GM23338 (cell line): ENCODE data around the gene ATP10A. TPM values are rescaled to one million over a fixed set of nuclear protein-coding genes. Genes with fewer than 3 reads are reported as not detected.

Experiments used
- ATAC-seq: fragments of 200-7000 bp; cut with Tn5 transposase; 3 replicates; pipeline ENCODE4 v1.9.1; 2020
- DNase-seq: peaks from one replicate; pipeline ENCODE4 v3.0.0-alpha.2; 2015; ENCODE audit warnings: low spot score
- H2AFZ ChIP-seq: fragments of 200-600 bp; sonication (generic); 2 replicates; pipeline ENCODE4 v1.8.0; 2016; ENCODE audit warnings: antibody characterized with exemption, mild to moderate bottlenecking, moderate library complexity
- H3F3A ChIP-seq: fragments of 200-600 bp; sonication (generic); replicated peaks from 2 replicates; pipeline ENCODE4 v1.8.0; 2017; ENCODE audit warnings: antibody characterized with exemption, mixed run types, low read depth
- H3K27ac ChIP-seq: fragments of 200-600 bp; sonication (generic); 2 replicates; pipeline ENCODE4 v1.6.1; 2016; ENCODE audit warnings: low read depth
- H3K27me3 ChIP-seq: fragments of 200-600 bp; sonication (generic); 2 replicates; pipeline ENCODE4 v1.8.0; 2016; ENCODE audit warnings: mild to moderate bottlenecking, mixed run types, moderate library complexity; ENCODE audit not compliant: insufficient read depth
- H3K36me3 ChIP-seq: fragments of 200-600 bp; sonication (generic); 2 replicates; pipeline ENCODE4 v1.8.0; 2016; ENCODE audit warnings: mild to moderate bottlenecking; ENCODE audit not compliant: insufficient read depth
- H3K4me1 ChIP-seq: fragments of 200-600 bp; sonication (generic); 2 replicates; pipeline ENCODE4 v1.8.0; 2016; ENCODE audit warnings: mild to moderate bottlenecking, moderate library complexity; ENCODE audit not compliant: insufficient read depth
- H3K4me2 ChIP-seq: fragments of 200-600 bp; sonication (generic); 2 replicates; pipeline ENCODE4 v1.7.1; 2017; ENCODE audit warnings: mixed run types
- H3K4me3 ChIP-seq: fragments of 200-600 bp; sonication (generic); 2 replicates; pipeline ENCODE4 v1.6.1; 2016; ENCODE audit warnings: mixed run types
- H3K79me2 ChIP-seq: fragments of 200-600 bp; sonication (generic); replicated peaks from 2 replicates; pipeline ENCODE4 v1.8.0; 2017; ENCODE audit warnings: mild to moderate bottlenecking; ENCODE audit not compliant: insufficient read depth
- H3K9me2 ChIP-seq: fragments of 200-600 bp; sonication (generic); 2 replicates; pipeline ENCODE4 v1.8.0; 2017; ENCODE audit not compliant: insufficient read depth
- H4K20me1 ChIP-seq: fragments of 200-600 bp; sonication (generic); replicated peaks from 2 replicates; pipeline ENCODE4 v1.8.0; 2017; ENCODE audit warnings: mild to moderate bottlenecking; ENCODE audit not compliant: insufficient read depth
- H3K27ac Mint-ChIP-seq: 2 replicates; pipeline ENCODE4 v1.8.0; 2020; ENCODE audit warnings: inconsistent platforms, mild to moderate bottlenecking, moderate library complexity, mixed read lengths
- H3K27me3 Mint-ChIP-seq: 3 replicates; pipeline ENCODE4 v1.8.0; 2022; ENCODE audit warnings: low read depth, mild to moderate bottlenecking, moderate library complexity, mixed read lengths, inconsistent platforms; ENCODE audit not compliant: insufficient read depth, poor library complexity
- H3K36me3 Mint-ChIP-seq: 3 replicates; pipeline ENCODE4 v1.8.0; 2021; ENCODE audit warnings: low read depth, mild to moderate bottlenecking, inconsistent platforms, moderate library complexity, mixed read lengths
- H3K4me1 Mint-ChIP-seq: 3 replicates; pipeline ENCODE4 v1.8.0; 2020; ENCODE audit warnings: mild to moderate bottlenecking, inconsistent platforms, mixed read lengths
- H3K4me3 Mint-ChIP-seq: 3 replicates; pipeline ENCODE4 v1.8.0; 2021; ENCODE audit warnings: moderate library complexity, mild to moderate bottlenecking, inconsistent platforms, mixed read lengths
- H3K9me3 Mint-ChIP-seq: 3 replicates; pipeline ENCODE4 v1.8.0; 2020; ENCODE audit warnings: moderate library complexity, mild to moderate bottlenecking, inconsistent platforms, mixed read lengths
- CTCF ChIP-seq, 2 experiments: fragments of 200-600 bp in 1 of 2; sonication (generic) in 1 of 2; conservative IDR thresholded peaks; 2 replicates each; pipeline versions ENCODE4 v1.5.1 to v1.6.1; 2016 to 2017; ENCODE audit warnings: antibody characterized with exemption in 2 of 2, low read depth in 2 of 2, mild to moderate bottlenecking in 2 of 2, moderate library complexity in 1 of 2
- ETS1 ChIP-seq: IDR thresholded peaks from 2 replicates; pipeline ENCODE4 v1.6.1; 2016; ENCODE audit warnings: antibody characterized with exemption
- NANOG ChIP-seq: IDR thresholded peaks from 2 replicates; pipeline ENCODE4 v1.6.1; 2016; ENCODE audit warnings: antibody characterized with exemption, borderline replicate concordance
- ZNF331 ChIP-seq: fragments of 250-450 bp; sonication (Bioruptor Pico); IDR thresholded peaks from 2 replicates; pipeline ENCODE4 v1.5.0; 2020; ENCODE audit warnings: low read depth, mild to moderate bottlenecking, moderate library complexity
- ZNF462 ChIP-seq: fragments of 250-450 bp; sonication (Bioruptor Pico); IDR thresholded peaks from 2 replicates; pipeline ENCODE4 v1.5.0; 2020; ENCODE audit warnings: mild to moderate bottlenecking, moderate library complexity
- polyA plus RNA-seq: library from polyadenylated mRNA; unstranded; fragments of >200 nt; fragmentation: Nextera tagmentation; extraction: Ambion mirVana; gene quantifications from 2 replicates; pipeline ENCODE4 v1.2.1, GENCODE V29; 2016
- total RNA-seq: library from RNA; depleted of rRNA; stranded (reverse); fragments of >200 nt; shearing (Covaris generic); gene quantifications from 2 replicates; pipeline ENCODE4 v1.2.3, GENCODE V29; 2014

The ATP10A gene
- total and polyA plus RNA-seq, 2 experiments from 2014 or later, result 0.36 to 5.6 TPM

GRCh38 chr15:25786040-25786439, 77.1 kb downstream of the ATP10A start (continued):
- TF ChIP-seq ETS1, result no peak
- no peak for TF ChIP-seq CTCF (conservative IDR thresholded peaks at IDR 0.05; ENCODE audit: low read depth in 2 of 2)
- TF ChIP-seq NANOG, result no peak

- no peak overlapping the region for H2AFZ ChIP-seq
Observed at GRCh38 chr15:25785641-25786025, 77.5 kb downstream of the ATP10A start.

GRCh38 chr15:25784876-25785640, 78.1 kb downstream of the ATP10A start:
- no peak overlapping the region for H2AFZ ChIP-seq
- Mint-ChIP-seq H3K4me3 (no peak overlapping the region), H3K9me3 (no peaks in the 10 kb centered on the region), H3K27me3 (peaks cover 6% of the 10 kb centered on the region), H3K27ac (no peak overlapping the region), H3K36me3 (no peaks in the 10 kb centered on the region), H3K4me1 (peaks cover 21% of the 10 kb centered on the region; the same call in 2 of the 3 replicates)
- no peaks in the 10 kb centered on the region for H3K9me2 ChIP-seq
- no peaks in the 10 kb centered on the region for H3K79me2 ChIP-seq
- ATAC-seq (no peak), DNase-seq (no peak)
- no peak overlapping the region for H3K4me2 ChIP-seq
- no peak overlapping the region for H3K4me3 ChIP-seq
- H4K20me1 ChIP-seq, result no peaks in the 10 kb centered on the region
- peaks cover 10% of the 10 kb centered on the region; the same call in 1 of the 2 replicates for H3K4me1 ChIP-seq
- no peak for TF ChIP-seq ZNF462 (CRISPR knock-in tag)
- TF ChIP-seq ZNF331 (CRISPR knock-in tag), result no peak
- no peaks in the 10 kb centered on the region for H3K36me3 ChIP-seq
- H3K27me3 ChIP-seq, result no peaks in the 10 kb centered on the region
- no peaks in the 10 kb centered on the region for H3F3A ChIP-seq
- no peak overlapping the region for H3K27ac ChIP-seq

More at GRCh38 chr15:25785641-25786025, 77.5 kb downstream of the ATP10A start:
- no peaks in the 10 kb centered on the region for H3F3A ChIP-seq
- H3K4me1 ChIP-seq, result peaks cover 16% of the 10 kb centered on the region; the same call in 1 of the 2 replicates
- Mint-ChIP-seq H3K36me3 (no peaks in the 10 kb centered on the region), H3K27ac (no peak overlapping the region), H3K27me3 (peaks cover 6% of the 10 kb centered on the region), H3K4me1 (peaks cover 27% of the 10 kb centered on the region; the same call in 2 of the 3 replicates), H3K9me3 (no peaks in the 10 kb centered on the region), H3K4me3 (no peak overlapping the region)
- H3K79me2 ChIP-seq, result no peaks in the 10 kb centered on the region
- H3K4me2 ChIP-seq, result no peak overlapping the region
- no peaks in the 10 kb centered on the region for H3K36me3 ChIP-seq
- H4K20me1 ChIP-seq, result no peaks in the 10 kb centered on the region
- DNase-seq (no peak), ATAC-seq (no peak)
- no peak for TF ChIP-seq ETS1
- H3K9me2 ChIP-seq, result no peaks in the 10 kb centered on the region
- H3K27me3 ChIP-seq, result no peaks in the 10 kb centered on the region
- no peak overlapping the region for H3K27ac ChIP-seq
- no peak overlapping the region for H3K4me3 ChIP-seq
